ENCODE results near the gene PRSS57. TPM values are rescaled to one million over a fixed set of nuclear protein-coding genes. Genes with fewer than 3 reads are reported as not detected.

The PRSS57 gene
- total RNA-seq, 4 donors from 2014 or later, result 0.32 TPM; not detected in 3

- intact Hi-C loops (cut with DNase I; ENCODE audit: low total_unique reads), result no loop called here
- no peak overlapping the region for H3K4me3 ChIP-seq (ENCODE audit: low read depth, poor library complexity, severe bottlenecking)
- TF ChIP-seq CTCF (IDR thresholded peaks at IDR 0.05), result no peak
- TF ChIP-seq POLR2A (IDR thresholded peaks at IDR 0.05), result no peak
- WGBS, 2 donors, result 84 to 90% methylated on average over 9 to 15 of the region's 16 CpGs
- DNase-seq (ENCODE audit: low spot score in 2 of 2), result no peak
These were observed 16.4 kb downstream of the PRSS57 start for GRCh38 chr19:678791-679388.

GRCh38 chr19:677601-678436, 17.4 kb downstream of the PRSS57 start:
- 34 to 41% methylated on average over 10 to 18 of the region's 22 CpGs for WGBS, 2 donors
- TF ChIP-seq POLR2A (IDR thresholded peaks at IDR 0.05), result no peak
- no peak for TF ChIP-seq CTCF (IDR thresholded peaks at IDR 0.05)

GRCh38 chr19:677201-677600, 18.1 kb downstream of the PRSS57 start:
- WGBS, 2 donors, result 4 to 10% methylated on average over 10 to 14 of the region's 15 CpGs
- peak overlapping the region; percentile 44 for H3K4me3 ChIP-seq (ENCODE audit: low read depth, poor library complexity, severe bottlenecking)
- TF ChIP-seq POLR2A (IDR thresholded peaks at IDR 0.05), result no peak
- no peak for TF ChIP-seq CTCF (IDR thresholded peaks at IDR 0.05)
- intact Hi-C loops (cut with DNase I; ENCODE audit: low total_unique reads), result no loop called here
- DNase-seq (ENCODE audit: low spot score in 2 of 2), result peak in 1 of 2 donors; percentile 96

More at GRCh38 chr19:677601-678436, 17.4 kb downstream of the PRSS57 start:
- DNase-seq (ENCODE audit: low spot score in 2 of 2), result peak in 1 of 2 donors; percentile 88
- H3K4me3 ChIP-seq (ENCODE audit: low read depth, poor library complexity, severe bottlenecking), result no peak overlapping the region
- intact Hi-C loops (cut with DNase I; ENCODE audit: low total_unique reads), result no loop called here

- intact Hi-C loops (cut with DNase I; ENCODE audit: low total_unique reads), result no loop called here
- H3K4me3 ChIP-seq (ENCODE audit: low read depth, poor library complexity, severe bottlenecking), result peak within 1 kb of the TSS; percentile 44
- 2 to 5% methylated on average over 30 to 50 of the region's 63 CpGs for WGBS, 2 donors
- DNase-seq (ENCODE audit: low spot score in 2 of 2), result no peak
- TF ChIP-seq CTCF (IDR thresholded peaks at IDR 0.05) (no peak), POLR2A (IDR thresholded peaks at IDR 0.05) (no peak)
These were observed 18.7 kb downstream of the PRSS57 start, which contains the start of gene FSTL3 for GRCh38 chr19:676339-677105. TSS of gene FSTL3 (plus strand) at chr19:676392. CDS start at chr19:676424, 32 bp downstream.

- no peak for DNase-seq (ENCODE audit: low spot score in 2 of 2)
- WGBS, 2 donors, result 11% methylated on average over 10 to 19 of the region's 31 CpGs
- H3K4me3 ChIP-seq (ENCODE audit: low read depth, poor library complexity, severe bottlenecking), result no peak overlapping the region
- no peak for TF ChIP-seq CTCF (IDR thresholded peaks at IDR 0.05)
- no peak for TF ChIP-seq POLR2A (IDR thresholded peaks at IDR 0.05)
- intact Hi-C loops (cut with DNase I; ENCODE audit: low total_unique reads), result no loop called here
These were observed 19.3 kb downstream of the PRSS57 start for GRCh38 chr19:676007-676338.
